HG03354 (cell line): ENCODE measurements around the gene DRD2.

ENCODE experiments used
- ATAC-seq: cut with Tn5 transposase; IDR thresholded peaks from one replicate; pipeline ENCODE4 v1.9.1; 2021; ENCODE audit warnings: mild to moderate bottlenecking; ENCODE audit not compliant: unreplicated experiment, poor library complexity, severe bottlenecking

The DRD2 gene

GRCh38 chr11:113407163-113407562 lies 68.0 kb downstream of the DRD2 start:
- no peak for ATAC-seq

- no peak for ATAC-seq
These were observed 69.3 kb downstream of the DRD2 start for GRCh38 chr11:113405724-113406478.

DNA sequence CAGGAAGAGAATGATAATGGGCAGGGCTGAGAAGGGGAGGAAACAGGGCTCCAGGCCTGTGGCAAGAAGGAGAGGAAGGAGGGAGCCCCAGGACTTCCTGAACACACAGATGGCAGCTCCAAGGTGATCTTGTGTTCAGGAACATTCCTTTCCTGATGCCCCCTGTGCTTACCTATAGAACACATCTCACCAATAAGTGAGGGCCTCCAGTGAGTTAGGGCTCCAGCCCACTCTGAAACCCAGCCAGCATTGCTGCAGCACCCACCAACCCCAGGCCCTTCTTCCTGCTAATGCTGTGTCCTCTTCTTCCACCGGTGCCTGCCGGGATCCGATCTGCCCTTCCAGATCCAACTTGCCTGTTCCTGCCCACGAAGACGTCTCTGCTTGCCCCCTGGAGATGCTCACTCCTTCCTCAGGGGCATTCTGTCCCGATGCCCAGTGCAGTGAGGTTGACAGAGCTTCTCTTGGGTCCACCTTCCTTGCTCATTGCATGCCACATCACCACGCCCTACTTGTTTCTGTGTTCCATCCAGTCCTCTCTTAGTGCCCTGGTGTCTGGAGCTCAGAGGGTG lies 70.3 kb downstream of the DRD2 start:
- no peak for ATAC-seq

DNA sequence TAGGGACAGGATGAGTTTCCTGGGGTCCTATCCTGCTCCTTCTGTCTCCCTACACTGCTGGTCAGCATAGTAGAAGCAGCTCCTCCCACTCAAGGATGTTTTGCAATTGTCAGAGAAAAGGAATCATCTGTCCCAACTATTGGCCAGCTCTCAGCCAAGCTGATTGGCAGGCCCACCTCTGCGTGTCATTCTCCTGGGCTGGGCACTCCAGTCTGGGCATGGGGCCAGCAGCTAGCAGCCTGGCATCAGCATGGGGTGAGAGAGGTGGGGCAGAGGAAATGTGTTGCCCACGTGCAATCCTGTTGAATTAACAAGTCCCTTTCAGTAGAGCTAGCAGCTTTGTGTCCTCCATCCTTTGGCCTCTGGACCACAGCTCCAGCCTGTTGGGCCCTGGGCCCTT lies 73.5 kb downstream of the DRD2 start:
- no peak for ATAC-seq

DNA sequence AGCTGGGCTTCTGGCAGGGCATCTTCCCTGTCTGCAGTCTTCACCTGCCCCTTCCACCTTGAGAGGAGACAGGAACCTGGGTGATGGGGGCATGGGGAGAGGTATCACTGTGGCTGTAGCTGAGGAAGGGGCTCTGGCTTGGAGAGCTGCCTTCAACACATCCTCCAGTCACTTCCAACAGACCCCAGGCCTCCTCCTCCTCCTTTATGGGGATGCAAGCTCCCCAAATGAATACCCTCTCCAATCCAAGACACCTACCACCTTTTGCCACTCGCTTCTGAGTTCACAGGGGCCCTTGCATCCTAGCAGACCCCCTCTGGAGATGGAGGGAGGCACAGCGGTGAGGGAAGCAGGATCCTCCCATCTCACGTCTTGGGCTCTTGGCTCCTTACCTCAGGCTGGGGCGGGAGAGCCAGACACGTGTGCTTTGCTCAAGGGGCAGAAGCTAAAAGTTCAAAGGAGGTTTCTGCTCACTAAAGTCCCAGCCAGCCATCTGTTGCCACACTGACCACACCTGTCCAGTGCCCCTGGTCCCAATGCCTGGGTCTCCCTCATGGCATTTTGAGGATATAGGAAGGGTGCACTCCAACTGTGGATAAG lies 74.5 kb downstream of the DRD2 start:
- no peak for ATAC-seq

DNA sequence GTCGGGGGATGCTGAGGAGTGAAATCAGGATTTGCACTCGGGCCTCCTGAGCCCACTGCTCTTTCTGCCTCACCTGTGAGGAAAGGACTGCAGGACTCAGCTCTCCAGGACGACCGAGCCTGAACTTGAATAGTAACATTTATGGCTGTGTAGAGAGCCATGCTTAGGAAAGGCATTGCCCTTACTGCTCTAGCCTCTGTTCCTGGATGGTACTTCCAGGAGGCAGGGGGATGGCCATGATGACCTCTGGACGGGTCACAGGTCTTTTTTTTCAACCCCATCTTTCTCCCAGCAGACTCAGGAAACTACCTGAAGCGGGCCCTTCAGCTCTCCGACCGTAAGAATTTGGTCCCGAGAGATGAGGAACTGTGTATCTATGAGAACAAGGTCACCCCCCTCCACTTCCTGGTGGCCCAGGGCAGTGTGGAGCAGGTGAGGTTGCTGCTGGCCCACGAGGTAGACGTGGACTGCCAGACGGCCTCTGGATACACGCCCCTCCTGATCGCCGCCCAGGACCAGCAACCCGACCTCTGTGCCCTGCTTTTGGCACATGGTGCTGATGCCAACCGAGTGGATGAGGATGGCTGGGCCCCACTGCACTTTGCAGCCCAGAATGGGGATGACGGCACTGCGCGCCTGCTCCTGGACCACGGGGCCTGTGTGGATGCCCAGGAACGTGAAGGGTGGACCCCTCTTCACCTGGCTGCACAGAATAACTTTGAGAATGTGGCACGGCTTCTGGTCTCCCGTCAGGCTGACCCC lies 76.3 kb downstream of the DRD2 start:
- no peak for ATAC-seq

- no peak for ATAC-seq
These were observed 77.4 kb downstream of the DRD2 start for GRCh38 chr11:113397821-113398220.

DNA sequence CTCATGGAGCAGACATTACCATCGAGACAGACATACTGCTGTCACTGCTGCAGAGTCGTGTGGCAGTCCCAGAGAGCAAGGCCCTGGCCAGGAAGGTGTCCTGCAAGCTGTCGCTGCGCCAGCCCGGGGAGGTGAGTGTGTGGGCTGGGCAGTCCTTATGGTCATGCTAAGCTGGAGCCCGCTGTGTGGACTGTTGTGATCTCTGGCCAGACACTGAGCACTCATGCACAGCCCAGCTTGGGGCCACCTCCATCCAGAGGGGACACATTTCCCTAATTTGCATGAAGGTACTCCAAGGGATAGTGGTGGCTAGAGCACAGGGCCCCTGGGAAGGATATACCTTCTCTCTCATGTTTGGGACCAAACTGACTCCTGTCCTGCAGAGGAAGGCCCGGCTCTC lies 78.0 kb downstream of the DRD2 start:
- ATAC-seq: no peak

- ATAC-seq: no peak
These were observed 78.5 kb downstream of the DRD2 start for GRCh38 chr11:113396690-113397089.

GRCh38 chr11:113395782-113396336 lies 79.3 kb downstream of the DRD2 start:
- ATAC-seq: no peak

DNA sequence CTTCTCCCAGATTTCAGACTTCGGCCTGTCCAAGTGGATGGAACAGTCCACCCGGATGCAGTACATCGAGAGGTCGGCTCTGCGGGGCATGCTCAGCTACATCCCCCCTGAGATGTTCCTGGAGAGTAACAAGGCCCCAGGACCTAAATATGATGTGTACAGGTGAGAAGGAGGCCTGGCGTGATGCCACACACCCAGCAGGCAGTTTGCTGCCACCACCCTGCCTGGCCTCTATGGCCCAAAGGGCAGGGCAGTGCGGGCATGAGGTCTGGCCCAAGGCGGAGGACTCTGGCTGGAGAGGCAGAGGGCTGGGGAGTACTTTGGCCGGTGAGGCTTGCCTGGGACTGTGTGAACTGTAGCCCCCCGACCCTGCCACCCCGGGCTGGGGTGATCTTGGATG lies 80.3 kb downstream of the DRD2 start:
- no peak for ATAC-seq

- no peak for ATAC-seq
These were observed 81.7 kb downstream of the DRD2 start for GRCh38 chr11:113393501-113393985.

GRCh38 chr11:113392236-113392921 lies 82.8 kb downstream of the DRD2 start:
- ATAC-seq: no peak

- ATAC-seq: no peak
These were observed 85.9 kb downstream of the DRD2 start for GRCh38 chr11:113389272-113389671.

- ATAC-seq: no peak
These were observed 87.5 kb downstream of the DRD2 start, which contains the start of gene ANKK1 for GRCh38 chr11:113387605-113388211. TSS of gene ANKK1 (plus strand) at chr11:113387779. CDS start at chr11:113387885, 106 bp downstream.

DNA sequence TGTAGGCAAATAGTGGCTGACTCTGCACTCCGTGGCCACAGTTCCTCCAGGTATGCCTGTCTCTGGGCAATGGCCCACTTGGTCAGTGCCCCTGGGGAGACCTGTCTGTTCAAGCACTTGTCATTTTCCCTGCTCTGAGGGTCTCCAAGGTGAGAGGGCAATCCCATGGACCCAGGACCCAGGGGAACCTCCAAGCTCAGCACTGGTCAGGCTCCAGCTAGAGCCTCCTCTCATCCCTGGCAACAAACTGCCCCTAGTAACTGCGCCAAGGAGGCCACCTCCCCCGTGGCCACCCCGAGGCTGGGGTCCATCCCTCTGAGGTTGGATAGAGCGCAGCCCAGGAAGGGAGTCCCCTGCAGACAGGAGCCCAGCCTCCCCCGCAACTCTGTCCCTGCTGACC lies 88.3 kb downstream of the DRD2 start:
- ATAC-seq: no peak

- ATAC-seq: no peak
These were observed 89.4 kb downstream of the DRD2 start for GRCh38 chr11:113385749-113386148.

GRCh38 chr11:113384551-113384950 lies 90.6 kb downstream of the DRD2 start:
- no peak for ATAC-seq

- no peak for ATAC-seq
These were observed 93.1 kb downstream of the DRD2 start for GRCh38 chr11:113382121-113382520.
